NOMO-1 treated with DMSO at 0.1 percent for 48 hours (cell line): ENCODE results near the gene SNX21.
"Not testable (repeated sequence)": the region's sequence is repeated elsewhere in the genome, so short reads cannot be mapped to it uniquely, and the experiment has no call there.

ENCODE experiments used
- DNase-seq: peaks from one replicate; lab custom pipeline; 2025; ENCODE audit not compliant: unreplicated experiment; lab: John Stamatoyannopoulos, UW

SNX21 gene, protein sequence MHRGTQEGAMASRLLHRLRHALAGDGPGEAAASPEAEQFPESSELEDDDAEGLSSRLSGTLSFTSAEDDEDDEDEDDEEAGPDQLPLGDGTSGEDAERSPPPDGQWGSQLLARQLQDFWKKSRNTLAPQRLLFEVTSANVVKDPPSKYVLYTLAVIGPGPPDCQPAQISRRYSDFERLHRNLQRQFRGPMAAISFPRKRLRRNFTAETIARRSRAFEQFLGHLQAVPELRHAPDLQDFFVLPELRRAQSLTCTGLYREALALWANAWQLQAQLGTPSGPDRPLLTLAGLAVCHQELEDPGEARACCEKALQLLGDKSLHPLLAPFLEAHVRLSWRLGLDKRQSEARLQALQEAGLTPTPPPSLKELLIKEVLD

DNA sequence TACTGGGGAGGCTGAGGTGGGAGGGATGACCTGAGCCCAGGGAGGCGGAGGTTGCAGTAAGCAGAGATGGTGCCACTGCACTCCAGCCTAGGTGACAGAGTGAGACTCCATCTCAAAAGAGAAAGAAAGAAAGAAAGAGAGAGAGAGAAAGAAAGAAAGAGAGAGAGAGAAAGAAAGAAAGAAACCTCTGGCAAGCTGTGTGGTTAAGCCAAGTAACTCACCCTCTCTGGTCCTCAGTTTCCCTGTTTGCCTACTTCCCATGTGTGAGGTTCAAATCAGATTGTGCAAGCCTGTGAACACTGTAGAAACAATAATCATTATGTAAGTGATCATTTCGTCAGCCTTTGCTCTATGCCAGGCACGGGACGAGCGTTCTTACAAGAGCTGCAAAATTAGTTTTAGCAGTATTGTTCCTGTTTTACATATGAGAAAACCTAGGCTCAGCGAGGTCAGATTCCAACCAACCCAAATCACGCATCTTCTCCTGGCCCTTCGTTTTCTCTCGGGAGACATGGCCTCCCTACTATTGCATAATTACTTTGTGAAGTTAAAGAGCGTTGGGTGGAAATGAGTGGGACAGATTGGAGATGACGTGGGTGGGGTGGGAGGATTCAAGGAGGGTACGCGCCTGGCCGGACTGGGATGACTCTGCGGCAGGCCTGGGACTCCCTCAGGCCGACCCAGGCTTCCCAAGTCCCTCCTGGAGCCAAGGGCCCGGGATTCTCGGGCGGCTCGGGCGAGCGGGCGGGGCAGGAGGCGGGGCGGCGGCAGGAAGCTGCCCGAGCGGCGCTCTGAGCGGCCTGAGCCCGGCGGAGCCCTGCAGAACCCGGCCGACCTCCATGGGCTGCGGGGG is at the start of gene SNX21:
TSS of gene SNX21 (plus strand) at position 770 of the 853 bp plus-strand sequence. CDS start 121 bp downstream, outside the sequence.
- peak; percentile 83 for DNase-seq

GRCh38 chr20:45788351-45788750 is 45.2 kb upstream of the SNX21 start:
- no peak for DNase-seq

DNA sequence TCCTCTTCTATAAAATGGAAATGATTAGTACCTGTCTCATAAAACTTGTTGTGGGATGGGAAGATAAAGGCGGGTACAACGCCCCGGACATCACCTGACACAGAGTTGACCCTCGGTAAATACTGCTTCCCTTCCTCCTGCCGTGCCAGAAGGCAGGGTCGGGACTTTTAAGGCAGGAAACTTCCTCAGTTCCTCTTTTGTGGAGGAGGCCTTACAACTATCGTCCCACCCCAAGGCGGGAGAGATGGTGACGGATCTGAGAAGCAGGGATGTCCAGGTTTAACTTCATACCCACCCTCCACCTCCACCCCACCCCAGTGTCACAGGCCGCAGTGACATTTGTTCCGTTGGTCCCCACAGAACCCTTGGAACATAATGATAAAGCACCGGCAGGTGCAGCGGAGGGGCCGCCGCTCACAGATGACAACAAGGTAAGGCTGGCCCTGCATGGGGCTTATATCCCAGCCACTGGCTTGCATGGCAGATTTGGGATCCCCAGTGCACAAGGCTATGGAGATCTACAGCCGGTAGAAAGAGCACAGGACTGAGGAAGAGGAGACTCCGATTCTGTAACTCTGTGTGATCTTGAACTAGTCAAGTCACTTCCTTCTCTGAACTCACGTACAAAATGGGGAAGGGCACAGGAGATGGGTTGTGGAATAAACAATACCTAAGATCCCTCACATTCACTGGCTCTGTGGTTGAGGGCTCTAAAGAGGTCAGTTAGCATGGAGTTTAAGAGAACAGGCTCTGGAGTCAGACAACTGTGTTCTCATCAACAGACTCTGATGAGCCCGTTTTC is 41.1 kb upstream of the SNX21 start:
- DNase-seq: peak; percentile 56

- no peak for DNase-seq
Observed at GRCh38 chr20:45796337-45797065, 37.1 kb upstream of the SNX21 start.

DNA sequence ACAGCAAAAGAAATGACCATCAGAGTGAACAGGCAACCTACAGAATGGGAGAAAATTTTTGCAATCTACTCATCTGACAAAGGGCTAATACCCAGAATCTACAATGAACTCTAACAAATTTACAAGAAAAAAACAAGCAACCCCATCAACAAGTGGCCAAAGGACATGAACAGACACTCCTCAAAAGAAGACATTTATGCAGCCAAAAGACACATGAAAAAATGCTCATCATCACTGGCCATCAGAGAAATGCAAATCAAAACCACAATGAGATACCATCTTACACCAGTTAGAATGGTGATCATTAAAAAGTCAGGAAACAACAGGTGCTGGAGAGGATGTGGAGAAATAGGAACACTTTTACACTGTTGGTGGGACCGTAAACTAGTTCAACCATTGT is 36.1 kb upstream of the SNX21 start:
- not testable (repeated sequence) for DNase-seq

DNA sequence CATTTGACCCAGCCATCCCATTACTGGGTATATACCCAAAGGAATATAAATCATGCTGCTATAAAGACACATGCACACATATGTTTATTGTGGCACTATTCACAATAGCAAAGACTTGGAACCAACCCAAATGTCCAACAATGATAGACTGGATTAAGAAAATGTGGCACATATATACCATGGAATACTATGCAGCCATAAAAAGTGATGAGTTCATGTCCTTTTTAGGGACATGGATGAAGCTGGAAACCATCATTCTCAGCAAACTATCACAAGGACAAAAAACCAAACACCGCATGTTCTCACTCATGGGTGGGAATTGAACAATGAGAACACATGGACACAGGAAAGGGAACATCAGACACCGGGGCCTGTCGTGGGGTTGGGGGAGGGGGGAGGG is 35.6 kb upstream of the SNX21 start:
- not testable (repeated sequence) for DNase-seq

DNA sequence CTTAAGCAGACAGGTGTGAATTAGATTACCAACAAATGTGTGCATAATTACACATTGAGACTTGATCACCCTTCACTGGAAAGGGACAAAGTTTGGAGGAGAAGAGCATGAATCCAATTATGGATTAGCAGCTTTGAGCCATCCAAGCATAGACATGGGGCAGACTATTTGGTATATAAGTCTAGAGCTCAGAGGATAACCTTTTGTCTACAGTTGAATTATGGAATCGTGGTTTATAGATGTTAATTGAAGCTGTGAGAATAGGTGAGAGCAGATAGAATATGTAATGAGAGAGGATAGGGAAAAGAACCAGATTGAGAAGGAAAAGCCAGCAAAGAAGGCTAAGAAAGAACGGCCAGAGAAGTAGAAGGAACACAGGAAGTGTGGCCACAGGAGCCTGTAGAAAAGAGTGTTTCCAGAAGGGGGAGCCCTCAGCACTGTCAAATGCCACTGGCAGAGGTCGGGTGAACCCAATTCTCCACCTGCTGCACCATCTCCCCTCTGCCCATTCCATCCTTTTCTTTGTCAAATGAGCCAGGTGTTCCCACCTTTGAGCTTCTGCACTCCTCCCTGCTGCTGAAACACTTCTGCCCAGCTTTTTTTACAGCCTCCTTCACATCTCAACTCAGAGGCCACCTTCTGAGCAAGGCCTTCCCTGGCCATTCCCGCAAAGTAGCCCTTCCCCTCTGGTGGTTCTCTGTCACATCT is 34.5 kb upstream of the SNX21 start:
- DNase-seq: peak; percentile 47

- DNase-seq: no peak
Observed at GRCh38 chr20:45801851-45802250, 31.7 kb upstream of the SNX21 start.

DNA sequence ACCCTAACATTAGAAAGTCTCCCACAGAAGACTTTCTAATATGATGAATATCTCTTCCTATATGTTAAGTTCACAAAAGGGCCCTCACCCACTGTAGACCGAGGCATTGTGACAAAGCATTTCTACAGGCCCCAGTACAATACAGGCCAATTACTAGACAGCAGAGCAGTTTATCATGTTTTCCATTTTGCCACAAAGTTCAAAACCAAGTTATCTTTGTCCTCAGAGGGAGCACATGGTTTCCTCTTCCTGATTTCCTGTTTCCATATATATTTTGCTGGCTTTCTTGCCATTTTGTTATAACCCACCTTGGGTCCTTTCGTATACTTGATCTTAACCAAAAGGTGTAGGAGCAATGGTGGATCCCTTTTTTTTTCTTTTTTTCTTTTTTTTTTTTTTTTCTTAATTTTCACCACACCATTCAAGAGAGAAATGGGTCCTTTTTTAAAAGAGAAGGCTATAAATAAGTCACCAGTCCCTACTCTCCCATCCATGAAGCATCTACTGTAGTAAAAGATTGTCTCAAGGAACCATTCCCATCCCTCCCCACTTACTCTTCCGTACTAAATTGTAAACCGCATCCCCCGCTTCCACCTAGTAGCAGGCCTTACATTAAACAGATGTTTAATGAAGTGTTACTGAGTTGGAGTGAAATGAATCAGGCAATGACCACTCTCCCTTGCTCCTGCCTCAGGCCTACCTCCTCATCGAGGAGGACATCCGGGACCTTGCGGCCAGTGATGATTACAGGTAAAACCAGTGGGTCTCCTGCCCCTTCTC is 23.2 kb upstream of the SNX21 start:
- no peak for DNase-seq

DNA sequence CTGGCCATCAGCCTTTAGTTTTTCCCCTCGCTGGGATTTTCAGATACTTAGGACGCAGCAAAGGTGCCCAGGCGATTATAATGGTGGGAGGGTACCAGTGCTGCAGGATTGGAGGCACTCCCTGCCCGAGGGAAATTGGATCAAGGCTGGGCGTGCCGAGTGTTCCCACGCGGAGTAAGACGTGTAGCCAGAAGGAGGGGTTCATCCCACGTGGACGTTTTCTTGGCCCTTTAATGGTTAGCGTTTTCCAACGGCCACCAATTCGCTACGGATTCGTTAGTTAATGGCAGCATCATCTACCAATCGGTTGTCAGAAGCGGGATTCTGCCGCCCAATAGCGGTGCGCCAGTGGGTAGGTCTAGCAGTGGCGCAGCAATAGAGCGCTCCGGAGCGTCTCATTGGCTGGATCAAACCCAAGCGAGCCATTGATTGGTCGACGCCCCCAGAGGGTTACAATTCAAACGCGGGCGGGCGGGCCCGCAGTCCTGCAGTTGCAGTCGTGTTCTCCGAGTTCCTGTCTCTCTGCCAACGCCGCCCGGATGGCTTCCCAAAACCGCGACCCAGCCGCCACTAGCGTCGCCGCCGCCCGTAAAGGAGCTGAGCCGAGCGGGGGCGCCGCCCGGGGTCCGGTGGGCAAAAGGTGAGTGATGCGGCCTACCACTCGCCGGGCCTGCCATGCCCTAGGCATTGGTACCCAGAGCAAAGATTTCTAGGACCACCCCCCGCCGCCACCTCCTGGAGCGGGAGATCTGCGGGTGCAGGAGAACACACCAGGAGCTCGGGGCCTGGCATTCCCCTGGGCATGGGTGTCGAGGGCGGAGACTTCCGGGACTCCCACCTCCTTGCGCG is 21.2 kb upstream of the SNX21 start, which contains the start of gene UBE2C:
TSS of gene UBE2C (plus strand) at position 488 of the 849 bp plus-strand sequence. CDS start at position 540, 52 bp downstream.
- peak; percentile 89 for DNase-seq

DNA sequence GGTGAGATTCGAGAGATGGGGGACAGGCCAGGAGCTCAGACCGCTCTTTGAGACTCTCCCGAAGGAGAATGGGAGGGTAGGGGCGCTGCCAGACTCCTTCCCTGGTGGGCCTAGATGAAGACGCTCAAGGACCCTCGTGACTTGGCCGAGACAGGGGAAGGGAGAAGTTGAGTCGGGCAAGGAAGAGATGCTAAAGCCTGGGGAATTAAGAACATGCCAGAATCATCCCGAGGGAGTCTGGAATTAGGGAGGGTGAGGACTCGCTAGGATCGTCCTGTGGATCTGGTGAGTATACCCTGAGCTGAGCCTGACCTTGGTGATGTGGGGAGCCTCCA is 20.6 kb upstream of the SNX21 start:
- DNase-seq: no peak

DNA sequence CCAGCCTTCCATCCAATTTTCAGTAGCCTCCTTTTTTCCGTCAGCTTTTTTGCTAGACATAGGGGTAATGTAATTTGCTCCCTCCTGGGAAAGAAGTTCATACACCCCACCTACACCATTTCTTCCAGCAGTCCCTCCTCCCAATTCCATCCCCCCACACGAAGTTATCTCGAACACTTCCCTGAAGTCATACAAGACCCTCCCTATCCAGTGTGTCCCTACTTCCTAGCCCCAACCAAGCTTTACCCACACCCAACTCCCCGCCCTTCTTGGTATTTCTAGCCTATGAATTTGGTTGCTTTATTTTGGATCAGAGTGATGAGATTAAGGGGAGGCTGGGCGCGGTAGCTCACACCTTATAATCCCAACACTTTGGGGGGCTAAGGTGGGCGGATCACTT is 20.1 kb upstream of the SNX21 start:
- DNase-seq: no peak

DNA sequence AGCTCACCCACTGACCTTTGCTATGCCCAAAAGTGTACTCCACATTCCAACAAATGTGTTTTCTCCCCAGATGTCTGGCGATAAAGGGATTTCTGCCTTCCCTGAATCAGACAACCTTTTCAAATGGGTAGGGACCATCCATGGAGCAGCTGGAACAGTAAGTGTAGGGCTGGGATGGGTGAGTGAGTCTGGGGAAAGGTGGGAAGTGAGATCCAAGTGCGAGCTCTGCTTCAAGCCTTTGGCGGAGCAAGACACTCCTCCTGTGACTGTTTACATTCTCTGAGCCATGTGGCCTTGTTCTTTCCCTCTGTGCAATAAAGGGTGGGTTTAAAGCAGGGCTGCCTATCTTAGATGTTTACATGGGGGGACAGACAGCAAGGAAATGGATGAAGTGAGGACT is 19.3 kb upstream of the SNX21 start:
- DNase-seq: no peak

GRCh38 chr20:45816951-45817350 is 16.6 kb upstream of the SNX21 start:
- no peak for DNase-seq

DNA sequence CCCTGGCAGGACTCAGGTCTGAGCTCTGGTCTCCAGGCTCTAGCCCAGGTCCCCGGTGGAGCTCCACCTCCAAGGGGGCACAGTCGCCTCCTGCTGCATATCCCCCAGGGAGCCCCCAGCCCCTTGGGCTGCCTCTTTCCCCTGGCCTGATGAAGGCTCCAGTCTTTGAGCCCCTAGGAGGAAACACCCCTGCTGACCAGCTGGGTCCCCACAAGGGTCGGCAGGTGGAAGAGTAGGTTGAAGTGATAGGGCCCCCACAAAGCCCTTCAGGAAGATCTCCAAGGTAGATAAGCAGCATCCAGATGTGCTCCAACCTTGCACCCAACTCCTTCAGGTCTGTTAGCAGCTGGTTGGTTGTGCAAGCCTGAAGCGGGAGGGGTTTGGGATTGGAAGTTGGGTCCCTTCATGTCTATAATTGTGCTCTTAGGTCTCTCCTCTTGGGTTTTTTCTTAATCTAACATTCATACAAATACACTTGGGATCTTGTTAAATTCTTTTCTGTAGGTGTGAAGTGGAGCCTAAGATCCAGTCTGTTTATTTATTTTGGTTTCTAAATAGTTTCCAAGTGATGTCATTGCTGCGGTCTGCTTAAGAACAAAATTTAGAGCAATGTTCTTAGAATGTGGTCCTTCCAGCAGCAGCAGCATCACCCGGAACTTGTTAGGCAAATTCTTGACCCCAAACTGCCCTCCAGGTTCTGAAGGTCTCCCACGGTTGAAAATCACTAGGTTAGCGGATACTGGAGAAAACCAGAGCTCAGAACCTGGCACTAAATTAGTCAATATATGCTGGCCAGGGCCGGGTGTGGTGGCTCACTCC is 16.0 kb upstream of the SNX21 start:
- no peak for DNase-seq

- DNase-seq: no peak
Observed at GRCh38 chr20:45818239-45818638, 15.4 kb upstream of the SNX21 start.

DNA sequence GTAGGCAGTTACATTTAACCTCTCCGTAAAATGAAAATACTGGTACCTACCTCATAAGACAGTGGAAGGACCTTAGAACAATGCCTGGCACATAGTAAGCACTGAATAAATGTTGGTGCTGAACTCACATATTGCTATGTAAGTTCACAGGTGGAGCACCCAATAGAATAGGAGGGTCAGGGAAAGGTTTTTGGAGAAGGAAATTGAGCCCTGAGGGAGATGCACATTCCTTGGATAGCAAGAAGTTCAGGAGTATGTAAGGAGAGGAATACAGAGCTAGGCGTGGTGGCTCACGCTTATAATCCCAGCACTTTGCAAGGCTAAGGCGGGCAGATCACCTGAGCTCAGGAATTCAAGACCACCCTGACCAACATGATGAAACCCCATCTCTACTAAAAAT is 14.1 kb upstream of the SNX21 start:
- no peak for DNase-seq

GRCh38 chr20:45821947-45822346 is 11.7 kb upstream of the SNX21 start:
- DNase-seq: no peak
